Panc1 (cell line): ENCODE data around the gene CUEDC2.

ENCODE experiments used
- TCF7L2 ChIP-seq: IDR thresholded peaks from 2 replicates; pipeline ENCODE4 v1.6.1; 2011; ENCODE audit warnings: mild to moderate bottlenecking, low read depth, low read length, inconsistent platforms
- TF ChIP-seq, protein P1 (sequence below): fragments of 450-650 bp; IDR thresholded peaks from 2 replicates; pipeline ENCODE4 v1.5.1; 2017; ENCODE audit warnings: mild to moderate bottlenecking

- TF ChIP-seq TCF7L2 = no peak
- TF ChIP-seq, protein P1, sequence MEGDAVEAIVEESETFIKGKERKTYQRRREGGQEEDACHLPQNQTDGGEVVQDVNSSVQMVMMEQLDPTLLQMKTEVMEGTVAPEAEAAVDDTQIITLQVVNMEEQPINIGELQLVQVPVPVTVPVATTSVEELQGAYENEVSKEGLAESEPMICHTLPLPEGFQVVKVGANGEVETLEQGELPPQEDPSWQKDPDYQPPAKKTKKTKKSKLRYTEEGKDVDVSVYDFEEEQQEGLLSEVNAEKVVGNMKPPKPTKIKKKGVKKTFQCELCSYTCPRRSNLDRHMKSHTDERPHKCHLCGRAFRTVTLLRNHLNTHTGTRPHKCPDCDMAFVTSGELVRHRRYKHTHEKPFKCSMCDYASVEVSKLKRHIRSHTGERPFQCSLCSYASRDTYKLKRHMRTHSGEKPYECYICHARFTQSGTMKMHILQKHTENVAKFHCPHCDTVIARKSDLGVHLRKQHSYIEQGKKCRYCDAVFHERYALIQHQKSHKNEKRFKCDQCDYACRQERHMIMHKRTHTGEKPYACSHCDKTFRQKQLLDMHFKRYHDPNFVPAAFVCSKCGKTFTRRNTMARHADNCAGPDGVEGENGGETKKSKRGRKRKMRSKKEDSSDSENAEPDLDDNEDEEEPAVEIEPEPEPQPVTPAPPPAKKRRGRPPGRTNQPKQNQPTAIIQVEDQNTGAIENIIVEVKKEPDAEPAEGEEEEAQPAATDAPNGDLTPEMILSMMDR = no peak
Measured at GRCh38 chr10:102467971-102468438, 35.6 kb upstream of the CUEDC2 start.
